Stimulated activated naive CD4-positive, alpha-beta T cell (primary cell): ENCODE data around the gene AQP12B.
A peak's percentile ranks its signal among the peaks of the same experiment; 100 is the strongest.
"Not testable (repeated sequence)": the region's sequence is repeated elsewhere in the genome, so short reads cannot be mapped to it uniquely, and the experiment has no call there.

Source experiments
- DNase-seq, 6 experiments: peaks; one replicate each; lab custom pipeline; 2025; lab: John Stamatoyannopoulos, UW

AQP12B gene

DNA sequence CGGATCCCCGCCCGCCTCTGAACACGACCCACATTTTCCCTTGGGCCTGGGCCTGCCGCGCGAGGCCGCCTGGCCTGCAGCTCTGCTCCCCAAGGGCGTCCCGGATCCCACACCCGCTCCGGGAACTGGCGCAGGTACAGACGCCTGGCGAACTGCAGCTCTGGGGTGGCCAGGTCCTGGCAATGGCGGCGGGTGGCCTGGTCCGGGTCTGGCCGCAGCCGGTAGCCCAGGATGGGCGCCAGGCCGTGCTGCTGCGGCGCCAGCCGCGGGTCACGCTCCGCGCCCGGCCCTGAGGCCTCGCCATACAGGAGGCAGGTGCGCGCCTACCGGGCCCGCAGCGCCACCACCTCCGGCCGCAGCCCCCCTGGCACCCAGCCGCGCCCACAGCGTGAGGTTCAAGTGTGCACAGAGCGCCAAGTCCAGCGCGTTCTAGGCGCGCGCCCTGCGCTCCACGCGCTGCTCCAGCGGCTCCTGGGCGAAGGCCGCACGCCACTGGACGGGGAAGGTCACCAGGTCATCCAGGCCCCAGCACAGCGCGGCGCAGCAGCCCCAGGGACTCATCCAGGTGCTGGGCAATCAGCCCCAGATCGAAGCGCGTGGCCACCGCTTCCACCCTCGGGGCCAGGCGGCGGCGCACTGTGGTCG, 18.5 kb upstream of the AQP12B start:
- no peak for DNase-seq

DNA sequence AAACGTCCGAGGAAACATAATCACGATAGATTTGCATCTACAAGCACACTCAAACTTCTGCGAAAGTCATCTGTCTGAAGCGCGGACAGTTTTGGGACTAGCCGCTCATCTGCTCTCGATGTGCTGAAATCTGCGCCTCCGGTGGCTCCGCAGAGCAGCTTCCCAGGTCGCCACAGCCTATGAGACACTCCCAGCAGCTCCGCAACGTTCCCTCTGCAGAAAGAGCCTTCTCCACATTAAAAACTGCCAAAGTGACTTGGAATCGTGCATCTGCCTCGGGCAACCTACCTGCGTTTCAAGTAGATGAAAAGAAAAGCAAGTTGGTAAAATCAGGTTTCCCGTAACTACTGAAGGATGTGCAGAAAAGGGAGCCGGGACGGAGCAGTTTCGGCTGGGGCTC, 17.9 kb upstream of the AQP12B start:
- DNase-seq: not testable (repeated sequence)

DNA sequence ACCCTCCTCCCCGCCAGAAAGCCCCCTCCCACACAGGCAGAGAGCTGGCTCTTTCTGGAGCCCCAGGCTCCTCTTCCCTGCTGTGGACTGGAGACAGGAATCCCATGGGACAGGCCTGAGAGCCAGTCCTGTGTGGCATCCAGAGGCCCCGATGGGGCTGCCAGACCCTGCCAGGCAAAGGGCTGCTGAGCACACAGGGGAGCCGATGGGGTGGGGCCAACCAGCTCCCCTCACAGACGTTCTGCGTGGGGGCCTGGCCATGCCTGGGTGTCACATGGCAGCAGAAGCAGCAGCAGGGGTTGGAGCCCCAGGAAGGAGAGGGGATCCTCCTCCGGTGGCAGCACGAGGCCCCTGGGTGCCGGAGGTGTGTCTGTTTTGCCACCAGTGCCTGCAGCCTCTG, 17.1 kb upstream of the AQP12B start:
- DNase-seq: not testable (repeated sequence)

DNA sequence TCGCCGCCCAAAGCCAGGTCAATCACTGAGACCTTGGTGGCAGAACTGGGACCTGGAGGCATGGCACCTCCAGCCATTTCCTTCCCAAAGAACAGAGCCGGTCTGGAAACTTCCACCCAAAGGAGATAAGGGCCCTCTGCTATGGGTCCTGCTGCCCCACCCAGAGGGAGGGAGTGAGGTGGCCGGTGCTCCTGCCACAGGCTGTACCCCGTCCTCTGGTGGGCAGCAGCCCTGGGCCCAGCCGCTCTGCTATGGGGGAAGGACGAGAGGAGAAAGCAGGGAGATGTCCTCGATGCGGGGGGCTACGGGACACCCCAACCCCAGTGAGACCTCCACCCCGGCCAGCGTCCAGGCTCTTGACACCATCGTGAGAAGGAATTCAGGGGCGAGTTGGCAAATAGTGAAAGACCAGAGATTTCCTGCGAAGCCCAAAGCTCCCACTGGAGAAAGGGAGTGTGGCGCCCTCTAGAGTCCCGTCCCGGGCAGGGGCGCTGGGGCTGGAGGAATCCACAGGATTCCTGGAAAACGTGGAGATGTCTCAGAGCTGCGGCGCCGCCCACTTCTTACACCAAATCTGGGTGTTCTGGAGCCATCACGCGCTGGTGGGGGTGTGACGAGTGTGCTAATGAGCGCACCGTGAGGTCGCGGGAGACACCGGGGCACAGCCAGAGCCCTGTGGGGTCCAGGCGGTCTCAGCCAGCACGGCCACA, 16.3 kb upstream of the AQP12B start:
- DNase-seq: not testable (repeated sequence)

- DNase-seq: not testable (repeated sequence)
Observed at GRCh38 chr2:240696469-240696868, 13.8 kb upstream of the AQP12B start.

GRCh38 chr2:240695593-240695992, 12.9 kb upstream of the AQP12B start:
- DNase-seq: not testable (repeated sequence)

DNA sequence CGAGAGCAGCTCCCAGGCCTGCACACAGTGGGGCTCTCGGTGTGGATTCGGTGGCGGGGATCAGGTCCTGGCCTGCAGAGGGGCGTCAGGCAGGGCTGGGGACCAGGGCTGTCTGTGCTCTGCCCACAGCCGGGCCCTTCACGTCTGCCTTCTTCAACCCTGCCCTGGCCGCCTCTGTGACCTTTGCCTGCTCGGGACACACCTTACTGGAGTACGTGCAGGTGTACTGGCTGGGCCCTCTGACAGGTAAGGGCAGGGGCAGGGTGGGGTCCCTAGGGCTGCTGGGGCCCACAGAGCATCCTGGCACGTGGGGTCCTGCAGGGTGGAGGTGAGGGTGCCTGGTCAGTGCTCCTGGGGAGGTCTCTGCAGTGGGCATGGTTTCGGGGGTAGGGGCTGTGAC, 11.6 kb upstream of the AQP12B start:
- DNase-seq: not testable (repeated sequence)

DNA sequence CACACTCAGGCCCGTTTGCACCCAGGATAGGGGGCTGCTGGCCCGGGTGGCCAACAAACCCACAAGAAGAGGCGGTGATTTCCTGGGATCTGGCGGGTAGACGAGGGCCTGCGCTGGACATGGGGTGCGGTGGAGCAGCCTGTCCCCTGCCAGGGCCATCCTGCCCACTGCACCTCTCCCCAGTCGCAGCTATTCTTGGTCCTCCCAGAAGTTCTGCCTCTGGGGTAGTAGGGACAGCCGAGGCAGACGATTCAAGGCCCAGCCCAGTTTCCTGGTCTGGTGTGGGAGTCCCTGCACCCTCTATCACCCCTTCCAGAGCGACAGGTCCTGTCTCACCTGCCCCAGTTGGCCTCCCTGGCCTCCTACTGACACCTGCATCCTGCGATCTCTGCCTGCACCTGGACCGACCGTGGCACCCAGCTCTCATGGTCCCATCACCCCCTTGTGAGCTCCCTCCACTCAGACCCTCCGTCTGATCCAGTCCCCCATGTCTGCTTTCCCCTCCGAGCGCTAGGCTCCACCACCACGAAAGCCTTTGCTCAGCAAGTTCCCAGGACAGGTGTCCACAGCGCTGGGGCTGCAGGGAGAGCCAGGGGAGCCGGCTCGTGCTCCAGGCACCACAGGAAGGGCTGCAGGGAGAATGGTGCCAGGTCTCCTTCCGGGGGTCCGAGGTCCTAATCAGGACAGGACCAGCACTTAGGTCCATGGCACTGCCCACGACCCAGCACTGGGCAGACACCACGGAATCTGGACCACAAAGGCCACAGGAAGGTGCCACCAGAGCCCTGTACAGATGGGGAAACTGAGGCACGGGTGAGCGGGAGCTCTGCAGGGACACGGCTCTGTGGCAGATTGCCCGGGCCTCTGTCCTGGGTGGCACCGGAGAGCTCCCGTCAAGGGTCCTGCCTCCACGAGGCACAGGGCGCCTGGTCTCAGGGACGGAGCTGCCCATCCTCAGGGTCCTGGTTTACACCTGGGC, 10.2 kb upstream of the AQP12B start:
- DNase-seq: not testable (repeated sequence)

GRCh38 chr2:240691631-240692420, 9.1 kb upstream of the AQP12B start, which contains the start of gene AQP12A:
AQP12A (plus strand) TSS chr2:240691866; CDS start chr2:240691914, 48 bp downstream.
- DNase-seq: not testable (repeated sequence)

DNA sequence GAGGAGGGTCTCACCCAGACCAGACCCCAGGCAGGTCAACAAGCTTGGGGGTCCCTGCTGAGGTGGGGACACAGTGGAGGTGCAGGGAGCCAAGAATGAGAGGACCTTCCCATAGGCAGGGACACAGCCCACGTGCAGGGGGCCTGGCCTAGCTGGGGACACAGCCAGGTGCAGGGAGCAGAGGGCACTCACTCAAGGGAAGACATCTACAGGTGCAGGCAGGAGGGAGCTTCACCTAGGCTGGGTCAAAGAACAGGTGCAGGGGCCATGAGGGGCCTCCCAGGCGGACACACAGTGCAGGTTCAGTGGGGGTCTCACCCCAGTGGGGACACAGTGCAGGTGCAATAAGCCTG, 8.4 kb upstream of the AQP12B start:
- DNase-seq: not testable (repeated sequence)

- DNase-seq: peak in 1 of 6 experiments; percentile 5
Observed at GRCh38 chr2:240690421-240691074, 7.9 kb upstream of the AQP12B start.

DNA sequence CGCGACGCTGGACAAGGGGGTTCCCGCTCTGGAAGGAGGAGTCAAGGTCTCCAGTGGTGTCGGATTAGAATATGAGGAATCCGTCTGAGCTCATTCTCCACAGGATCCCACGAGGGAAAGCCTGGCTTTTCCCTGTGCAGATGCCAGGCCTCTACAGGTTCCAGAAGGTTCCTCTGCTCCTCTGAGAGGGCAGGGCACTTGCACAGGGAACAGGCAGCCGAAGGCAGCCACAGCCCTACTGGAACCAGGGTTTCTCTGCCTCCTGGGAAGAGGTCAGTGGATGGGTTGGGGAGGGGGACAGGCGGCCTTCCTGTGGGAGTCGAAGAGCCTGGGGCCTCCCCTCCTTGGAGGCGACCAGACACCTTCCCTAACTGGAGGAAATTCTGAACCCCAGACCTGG, 7.3 kb upstream of the AQP12B start:
- no peak for DNase-seq

GRCh38 chr2:240688553-240688919, 5.9 kb upstream of the AQP12B start:
- no peak for DNase-seq

DNA sequence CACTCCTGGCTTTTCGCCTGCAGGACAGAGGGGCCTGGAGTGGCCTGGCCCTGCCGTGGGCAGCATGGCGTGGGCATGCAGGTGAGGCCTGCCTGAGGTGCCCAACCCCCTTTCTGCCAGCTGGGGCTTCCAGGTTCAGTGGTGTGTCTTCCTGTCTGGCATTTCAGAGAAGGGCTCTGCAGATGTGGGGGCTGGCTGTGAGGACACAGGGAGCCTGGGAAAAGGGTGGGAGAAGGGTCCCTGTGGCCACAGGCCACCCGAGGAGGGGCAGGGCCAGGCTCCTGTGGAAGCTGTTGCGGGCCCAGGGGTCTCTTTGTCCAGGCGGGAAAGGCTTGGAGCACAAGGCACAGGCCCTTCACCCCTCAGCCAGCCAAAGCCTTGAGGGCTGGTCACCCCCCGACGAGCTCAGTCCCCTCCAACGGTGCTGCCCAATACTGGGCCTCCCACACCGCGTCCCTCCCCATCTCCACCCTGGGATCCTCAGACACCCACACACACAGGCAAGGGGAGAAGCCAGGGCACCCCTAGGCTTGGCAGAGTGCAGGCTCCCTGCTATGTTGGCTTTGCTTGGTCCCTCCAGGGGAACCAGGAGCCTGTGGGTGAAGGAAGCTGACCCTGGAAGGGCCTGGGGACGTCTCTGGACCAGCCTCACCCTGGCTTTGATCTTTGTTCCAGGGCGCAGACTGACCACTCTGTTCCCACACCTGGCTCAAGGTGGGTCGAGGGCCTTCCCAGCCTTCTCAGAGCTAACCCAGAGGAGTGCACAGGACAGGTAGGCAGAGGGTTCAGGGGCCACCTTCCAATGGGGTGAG, 5.3 kb upstream of the AQP12B start:
- no peak for DNase-seq

GRCh38 chr2:240687045-240687740, 4.5 kb upstream of the AQP12B start:
- DNase-seq: no peak

- DNase-seq: no peak
Observed at GRCh38 chr2:240686460-240686859, 3.8 kb upstream of the AQP12B start.

DNA sequence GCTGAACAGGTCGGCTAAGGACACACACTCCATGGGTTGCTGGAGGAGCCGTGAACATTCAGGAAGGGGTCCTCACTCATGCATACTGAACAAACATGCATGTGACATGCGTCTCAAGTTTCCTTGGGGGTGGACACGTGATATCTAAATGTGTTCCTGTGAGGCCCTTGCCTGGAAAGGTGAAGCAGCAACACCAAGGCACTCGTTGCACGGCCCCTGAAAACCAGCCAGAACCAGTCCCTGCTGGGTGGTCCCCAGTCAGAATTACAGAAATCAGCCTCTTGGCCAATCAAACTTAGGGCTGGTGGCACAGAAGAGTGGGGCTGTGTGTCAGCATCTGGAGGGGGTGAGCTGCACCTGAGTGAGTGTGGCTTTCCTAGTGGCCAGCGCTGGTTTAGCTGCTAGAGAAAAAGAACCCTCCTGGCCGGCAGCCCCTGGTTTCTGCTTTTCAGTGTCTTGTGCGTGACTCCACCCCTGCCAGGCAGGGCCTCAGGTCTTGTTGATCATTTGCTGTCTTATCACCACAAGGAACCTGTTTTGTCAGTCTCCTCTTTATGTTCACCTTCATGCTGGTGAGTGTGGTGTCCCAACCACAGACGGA, 3.2 kb upstream of the AQP12B start:
- DNase-seq: no peak

- DNase-seq: not testable (repeated sequence)
Observed at GRCh38 chr2:240683980-240684728, 1.5 kb upstream of the AQP12B start.
